ENCODE measurements around the gene KCND3.

- TF ChIP-seq POLR2A (IDR thresholded peaks at IDR 0.05; ENCODE audit: low read depth, low read length) (no peak), TAF1 (IDR thresholded peaks at IDR 0.05; ENCODE audit: borderline replicate concordance, low read depth, low read length) (no peak)
Observed at GRCh38 chr1:111856411-111857185, 132.9 kb downstream of the KCND3 start.

Data from GM12892 (cell line).